Hepatocyte (in vitro differentiated cells): Measurements from ENCODE around the gene HTR6. TPM values are rescaled to one million over a fixed set of nuclear protein-coding genes. Genes with fewer than 3 reads are reported as not detected.

Source experiments
- DNase-seq: peaks from one replicate; pipeline ENCODE4 v3.0.0-alpha.2; 2016; ENCODE audit warnings: low spot score
- H2AFZ ChIP-seq: fragments of 200-600 bp; sonication (generic); 2 replicates; pipeline ENCODE4 v1.6.0; 2016; ENCODE audit warnings: antibody characterized with exemption, mild to moderate bottlenecking
- H3K27ac ChIP-seq: fragments of 200-600 bp; sonication (generic); 2 replicates; pipeline ENCODE4 v1.5.1; 2016; ENCODE audit warnings: mild to moderate bottlenecking
- H3K27me3 ChIP-seq: fragments of 200-600 bp; sonication (generic); 2 replicates; pipeline ENCODE4 v1.6.1; 2016
- H3K36me3 ChIP-seq: fragments of 200-600 bp; sonication (generic); replicated peaks from 2 replicates; pipeline ENCODE4 v1.5.1; 2016; ENCODE audit warnings: low read depth; ENCODE audit not compliant: insufficient read depth
- H3K4me1 ChIP-seq: fragments of 200-600 bp; sonication (generic); 2 replicates; pipeline ENCODE4 v1.5.1; 2016; ENCODE audit warnings: mild to moderate bottlenecking, moderate library complexity; ENCODE audit not compliant: insufficient read depth
- H3K4me2 ChIP-seq: fragments of 200-600 bp; sonication (generic); 2 replicates; pipeline ENCODE4 v1.6.0; 2016
- H3K4me3 ChIP-seq: fragments of 200-600 bp; sonication (generic); 2 replicates; pipeline ENCODE4 v1.5.1; 2016; ENCODE audit warnings: mild to moderate bottlenecking
- H3K79me2 ChIP-seq: fragments of 200-600 bp; sonication (generic); 2 replicates; pipeline ENCODE4 v1.6.0; 2017; ENCODE audit warnings: mild to moderate bottlenecking
- H3K9me2 ChIP-seq: fragments of 200-600 bp; sonication (generic); replicated peaks from 2 replicates; pipeline ENCODE4 v1.6.0; 2017; ENCODE audit warnings: mild to moderate bottlenecking; ENCODE audit not compliant: insufficient read depth
- H3K9me3 ChIP-seq: fragments of 200-600 bp; sonication (generic); 2 replicates; pipeline ENCODE4 v1.5.1; 2016; ENCODE audit warnings: low read depth, mild to moderate bottlenecking
- H4K20me1 ChIP-seq: fragments of 200-600 bp; sonication (generic); 2 replicates; pipeline ENCODE4 v1.6.0; 2016; ENCODE audit warnings: mild to moderate bottlenecking; ENCODE audit not compliant: insufficient read depth, poor library complexity, severe bottlenecking
- CTCF ChIP-seq: fragments of 200-600 bp; sonication (generic); IDR thresholded peaks from 2 replicates; pipeline ENCODE4 v1.5.1; 2016; ENCODE audit warnings: antibody characterized with exemption, mild to moderate bottlenecking; ENCODE audit not compliant: poor library complexity
- EZH2 ChIP-seq: fragments of 200-600 bp; sonication (generic); IDR thresholded peaks from 2 replicates; pipeline ENCODE4 v1.6.1; 2016; ENCODE audit warnings: antibody characterized with exemption, mild to moderate bottlenecking, borderline replicate concordance
- EZH2phosphoT487 ChIP-seq: fragments of 200-600 bp; sonication (generic); IDR thresholded peaks from one replicate; pipeline ENCODE4 v1.6.1; 2018; ENCODE audit warnings: antibody characterized with exemption, mild to moderate bottlenecking, low read depth, moderate library complexity; ENCODE audit not compliant: unreplicated experiment, severe bottlenecking
- WGBS: methylation state at CpG from one replicate; pipeline ENCODE4 v1.1.6; 2016; ENCODE audit warnings: low lambda C conversion rate; ENCODE audit errors: missing lambda C conversion rate; 5-methylcytosine and 5-hydroxymethylcytosine counted together
- polyA plus RNA-seq: library from polyadenylated mRNA; unstranded; fragments of >200 nt; fragmentation: Nextera tagmentation; extraction: Ambion mirVana; gene quantifications from 2 replicates; pipeline ENCODE4 v1.2.1, GENCODE V29; 2016
- total RNA-seq: library from RNA; depleted of rRNA; stranded (reverse); fragments of >200 nt; gene quantifications from 2 replicates; pipeline ENCODE4 v1.2.3, GENCODE V29; 2014

HTR6 gene
- total and polyA plus RNA-seq, 2 experiments from 2014 or later: not detected

GRCh38 chr1:19688041-19688842 is 23.6 kb downstream of the HTR6 start:
- Histone ChIP-seq H3K4me2 (no peak overlapping the region), H3K36me3 (no peaks in the 10 kb centered on the region), H2AFZ (no peak overlapping the region), H3K4me1 (no peaks in the 10 kb centered on the region), H3K9me2 (no peaks in the 10 kb centered on the region), H3K9me3 (no peaks in the 10 kb centered on the region), H3K27me3 (no peaks in the 10 kb centered on the region), H4K20me1 (no peaks in the 10 kb centered on the region), H3K79me2 (no peaks in the 10 kb centered on the region), H3K4me3 (no peak overlapping the region), H3K27ac (no peak overlapping the region)
- no peak for DNase-seq
- 87% methylated on average over 19 of the region's 19 CpGs for WGBS
- TF ChIP-seq EZH2phosphoT487: no peak
- no peak for TF ChIP-seq CTCF
- no peak for TF ChIP-seq EZH2

- no peak overlapping the region for H3K4me3 ChIP-seq
- H3K36me3 ChIP-seq: no peaks in the 10 kb centered on the region
- no peaks in the 10 kb centered on the region for H3K4me1 ChIP-seq
- H2AFZ ChIP-seq: no peak overlapping the region
- H3K79me2 ChIP-seq: no peaks in the 10 kb centered on the region
- DNase-seq: no peak
- H3K9me2 ChIP-seq: no peaks in the 10 kb centered on the region
- no peak overlapping the region for H3K4me2 ChIP-seq
- no peak for TF ChIP-seq CTCF
- no peak for TF ChIP-seq EZH2
- TF ChIP-seq EZH2phosphoT487: no peak
- H3K27me3 ChIP-seq: no peaks in the 10 kb centered on the region
- no peaks in the 10 kb centered on the region for H3K9me3 ChIP-seq
- 72% methylated on average over 5 of the region's 5 CpGs for WGBS
- H3K27ac ChIP-seq: no peak overlapping the region
- no peaks in the 10 kb centered on the region for H4K20me1 ChIP-seq
Measured at GRCh38 chr1:19689085-19689757, 24.5 kb downstream of the HTR6 start.

GRCh38 chr1:19689856-19690255 is 25.2 kb downstream of the HTR6 start:
- Histone ChIP-seq H3K27me3 (no peaks in the 10 kb centered on the region), H3K4me1 (no peaks in the 10 kb centered on the region), H3K4me3 (no peak overlapping the region), H3K9me3 (no peaks in the 10 kb centered on the region), H3K4me2 (no peak overlapping the region), H4K20me1 (no peaks in the 10 kb centered on the region), H3K27ac (no peak overlapping the region), H3K79me2 (no peaks in the 10 kb centered on the region), H3K36me3 (no peaks in the 10 kb centered on the region), H2AFZ (no peak overlapping the region), H3K9me2 (no peaks in the 10 kb centered on the region)
- TF ChIP-seq EZH2 (no peak), CTCF (no peak), EZH2phosphoT487 (no peak)
- 90% methylated on average over 3 of the region's 3 CpGs for WGBS
- no peak for DNase-seq
